GM06990 (cell line): Measurements from ENCODE around the gene SYNDIG1.

Source experiments
- DNase-seq: peaks from one replicate; pipeline ENCODE4 v3.0.0-alpha.2; 2011; ENCODE audit not compliant: insufficient read length; ENCODE audit errors: extremely low read depth
- H3K27me3 ChIP-seq: replicated peaks from 2 replicates; pipeline ENCODE4 v1.6.0; 2011; ENCODE audit warnings: low read length; ENCODE audit not compliant: control insufficient read depth, insufficient read depth
- H3K36me3 ChIP-seq: 2 replicates; pipeline ENCODE4 v1.5.1; 2011; ENCODE audit warnings: low read length; ENCODE audit not compliant: control insufficient read depth, insufficient read depth
- H3K4me3 ChIP-seq: replicated peaks from 2 replicates; pipeline ENCODE4 v1.5.1; 2011; ENCODE audit warnings: low read depth, mild to moderate bottlenecking, control low read depth, low read length
- TF ChIP-seq, protein P1 (sequence below): IDR thresholded peaks from 2 replicates; pipeline ENCODE4 v1.5.1; 2011; ENCODE audit warnings: low read length, control low read depth, mild to moderate bottlenecking, inconsistent platforms; ENCODE audit not compliant: insufficient read depth, poor library complexity, severe bottlenecking

Gene SYNDIG1

DNA sequence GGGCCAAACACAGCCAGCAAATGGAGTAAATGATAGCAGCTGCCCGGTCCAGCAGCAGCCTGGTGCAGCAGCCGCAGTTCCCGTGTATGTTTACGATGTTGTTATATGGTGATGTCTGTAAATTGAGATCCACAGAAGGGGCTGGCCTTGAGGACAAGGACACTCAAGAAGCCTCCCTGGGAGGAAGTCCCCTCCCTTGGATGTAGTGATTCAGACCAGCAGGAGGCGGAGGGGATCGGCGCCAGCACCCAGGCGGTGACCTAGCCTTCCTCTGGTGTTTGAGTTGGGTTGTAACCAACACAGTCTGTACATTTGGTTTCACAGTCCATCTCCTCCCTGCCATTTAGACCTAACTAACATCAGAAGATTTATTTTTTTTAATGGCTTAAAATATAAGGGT, 187.8 kb downstream of the SYNDIG1 start:
- Histone ChIP-seq H3K27me3 (no peaks in the 10 kb centered on the region), H3K4me3 (no peak overlapping the region), H3K36me3 (no peaks in the 10 kb centered on the region)
- TF ChIP-seq, protein P1, sequence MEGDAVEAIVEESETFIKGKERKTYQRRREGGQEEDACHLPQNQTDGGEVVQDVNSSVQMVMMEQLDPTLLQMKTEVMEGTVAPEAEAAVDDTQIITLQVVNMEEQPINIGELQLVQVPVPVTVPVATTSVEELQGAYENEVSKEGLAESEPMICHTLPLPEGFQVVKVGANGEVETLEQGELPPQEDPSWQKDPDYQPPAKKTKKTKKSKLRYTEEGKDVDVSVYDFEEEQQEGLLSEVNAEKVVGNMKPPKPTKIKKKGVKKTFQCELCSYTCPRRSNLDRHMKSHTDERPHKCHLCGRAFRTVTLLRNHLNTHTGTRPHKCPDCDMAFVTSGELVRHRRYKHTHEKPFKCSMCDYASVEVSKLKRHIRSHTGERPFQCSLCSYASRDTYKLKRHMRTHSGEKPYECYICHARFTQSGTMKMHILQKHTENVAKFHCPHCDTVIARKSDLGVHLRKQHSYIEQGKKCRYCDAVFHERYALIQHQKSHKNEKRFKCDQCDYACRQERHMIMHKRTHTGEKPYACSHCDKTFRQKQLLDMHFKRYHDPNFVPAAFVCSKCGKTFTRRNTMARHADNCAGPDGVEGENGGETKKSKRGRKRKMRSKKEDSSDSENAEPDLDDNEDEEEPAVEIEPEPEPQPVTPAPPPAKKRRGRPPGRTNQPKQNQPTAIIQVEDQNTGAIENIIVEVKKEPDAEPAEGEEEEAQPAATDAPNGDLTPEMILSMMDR, result no peak
- no peak for DNase-seq

DNA sequence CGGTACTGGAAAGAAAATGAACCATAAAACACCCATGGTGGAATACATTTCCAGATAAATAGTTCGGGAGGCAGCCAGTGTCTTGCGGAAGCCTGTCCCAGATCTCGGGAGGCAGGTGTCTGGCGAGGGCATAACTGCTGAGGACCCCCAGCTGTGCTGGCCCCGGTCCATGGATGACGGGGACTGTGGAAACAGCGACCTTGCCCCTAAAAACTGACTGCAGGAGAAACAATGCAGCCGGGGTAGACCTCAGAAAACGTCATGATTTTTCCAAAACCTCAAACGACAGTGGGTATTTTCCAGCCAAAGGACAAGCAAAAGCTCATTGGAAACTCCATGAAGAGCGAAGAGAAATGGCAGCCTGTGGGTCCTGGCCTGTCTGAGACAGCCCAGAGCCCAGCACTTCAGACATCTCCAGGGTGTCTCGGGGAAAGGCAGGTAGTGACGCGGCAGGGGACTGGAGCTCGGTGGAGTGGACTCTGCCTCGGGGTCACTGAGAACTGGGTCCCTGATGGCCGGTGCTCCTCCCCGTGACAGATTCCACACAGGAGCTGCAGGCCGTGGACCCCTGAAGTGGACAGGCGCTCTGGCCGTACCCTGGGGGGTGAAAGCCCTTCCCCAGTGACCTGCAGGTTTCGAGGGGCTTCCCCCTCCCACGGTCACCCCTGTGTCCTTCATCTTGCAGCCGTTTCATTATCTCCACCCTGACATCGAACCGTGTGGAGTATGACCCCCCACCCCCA, 188.6 kb downstream of the SYNDIG1 start:
- TF ChIP-seq, protein P1, result no peak
- DNase-seq, result no peak
- peaks cover 2% of the 10 kb centered on the region; the same call in 1 of the 2 replicates for H3K27me3 ChIP-seq
- H3K4me3 ChIP-seq, result no peak overlapping the region
- H3K36me3 ChIP-seq, result no peaks in the 10 kb centered on the region

DNA sequence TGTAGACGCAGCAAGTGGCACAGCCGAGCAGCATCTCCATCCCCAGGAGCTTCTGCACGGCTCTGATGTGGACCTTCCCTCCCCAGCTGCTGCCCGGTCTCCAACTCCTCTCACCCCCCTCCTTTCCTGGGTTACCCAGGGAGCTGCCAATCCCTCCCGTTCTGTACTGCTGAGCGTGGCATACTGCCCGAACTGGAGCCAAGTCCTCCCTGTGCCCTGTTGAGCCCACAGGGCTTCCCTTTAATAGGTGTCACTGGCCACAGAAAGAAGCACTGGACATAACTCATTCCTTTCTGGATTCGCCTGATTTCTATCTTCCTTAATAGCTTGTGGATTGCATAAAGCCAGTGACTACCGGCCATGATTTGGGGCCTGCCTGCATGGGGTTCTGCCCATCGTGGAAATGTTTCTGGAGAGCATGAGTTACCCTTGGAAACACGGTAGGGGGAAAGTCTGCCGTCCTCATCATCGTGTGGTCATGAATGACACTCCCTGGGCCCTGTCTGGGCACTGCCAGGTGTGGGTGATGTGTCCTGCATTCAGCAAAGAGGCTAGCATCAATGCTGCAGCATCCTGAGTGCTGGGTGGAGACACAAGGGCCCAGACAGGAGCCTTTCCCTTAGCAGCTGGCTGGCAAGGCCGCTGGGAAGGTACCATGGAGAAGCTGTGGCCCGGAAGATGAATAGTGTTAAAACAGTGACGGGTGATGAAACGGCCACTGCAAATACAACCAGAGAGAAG, 189.7 kb downstream of the SYNDIG1 start:
- TF ChIP-seq, protein P1, result no peak
- Histone ChIP-seq H3K4me3 (no peak overlapping the region), H3K36me3 (no peaks in the 10 kb centered on the region), H3K27me3 (peaks cover 2% of the 10 kb centered on the region; the same call in 1 of the 2 replicates)
- DNase-seq, result no peak

DNA sequence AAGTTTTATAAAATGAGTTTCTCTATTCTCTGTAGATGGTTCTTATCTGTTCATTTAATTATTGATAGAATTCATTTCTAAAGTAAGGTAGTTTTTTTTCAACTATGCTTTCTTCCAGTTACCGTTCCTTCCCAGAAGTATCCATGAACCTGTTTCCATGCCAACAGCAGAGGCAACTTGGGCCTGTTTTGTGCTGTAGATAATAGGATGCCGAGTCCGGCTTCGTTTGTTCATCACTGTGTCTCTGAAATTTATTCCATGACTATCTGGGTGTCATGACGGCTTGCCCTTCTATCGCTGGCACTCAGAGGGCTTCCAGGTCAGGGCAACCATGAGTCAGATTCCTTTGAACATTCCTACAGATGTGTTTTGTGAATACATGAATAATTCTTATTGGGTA, 190.4 kb downstream of the SYNDIG1 start:
- TF ChIP-seq, protein P1, result no peak
- DNase-seq, result no peak
- peaks cover 2% of the 10 kb centered on the region; the same call in 1 of the 2 replicates for H3K27me3 ChIP-seq

DNA sequence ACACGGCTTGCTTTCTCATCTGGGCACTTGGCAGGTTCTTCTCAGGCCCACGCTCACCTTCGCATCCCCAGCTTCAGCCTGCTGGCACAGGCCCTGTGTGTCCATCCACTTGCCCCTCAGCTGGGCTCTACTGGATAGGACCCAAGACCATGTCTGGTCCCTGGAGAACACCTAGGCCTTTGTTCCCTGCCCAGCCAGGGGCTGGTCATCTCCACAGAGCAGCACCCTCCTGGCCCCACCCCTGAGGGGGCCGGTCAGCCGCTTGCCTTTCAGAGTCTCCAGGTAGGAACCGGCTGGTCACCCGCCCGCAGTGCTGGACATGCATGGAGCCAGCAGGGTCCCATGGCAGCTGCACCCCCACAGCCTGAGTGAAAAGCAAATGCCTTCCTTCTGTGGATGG, 191.2 kb downstream of the SYNDIG1 start:
- no peaks in the 10 kb centered on the region for H3K36me3 ChIP-seq
- no peak for DNase-seq
- no peak overlapping the region for H3K4me3 ChIP-seq
- peaks cover 2% of the 10 kb centered on the region; the same call in 1 of the 2 replicates for H3K27me3 ChIP-seq
- TF ChIP-seq, protein P1, result no peak

More for the DNA sequence above, 190.4 kb downstream of the SYNDIG1 start:
- no peaks in the 10 kb centered on the region for H3K36me3 ChIP-seq
- H3K4me3 ChIP-seq, result no peak overlapping the region
